NCI-H82 (cell line): ENCODE results near the gene PTGFRN.

ENCODE experiments used
- DNase-seq: peaks from one replicate; lab custom pipeline; 2025; lab: John Stamatoyannopoulos, UW

PTGFRN gene

DNA sequence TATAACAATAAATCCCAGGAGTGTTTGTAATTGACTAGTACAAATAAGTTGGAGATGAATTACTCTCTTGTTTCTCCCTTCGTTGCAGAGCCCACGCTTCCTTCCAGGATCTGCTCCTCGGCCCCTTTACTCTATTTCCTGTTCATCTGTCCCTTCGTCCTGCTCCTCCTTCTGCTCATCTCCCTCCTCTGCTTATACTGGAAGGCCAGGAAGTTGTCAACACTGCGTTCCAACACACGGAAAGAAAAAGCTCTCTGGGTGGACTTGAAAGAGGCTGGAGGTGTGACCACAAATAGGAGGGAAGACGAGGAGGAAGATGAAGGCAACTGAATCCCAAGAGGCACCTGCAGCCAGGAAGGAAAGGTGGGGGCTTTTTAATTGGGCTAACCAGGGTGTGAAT, 124.1 kb downstream of the PTGFRN start:
- no peak for DNase-seq

DNA sequence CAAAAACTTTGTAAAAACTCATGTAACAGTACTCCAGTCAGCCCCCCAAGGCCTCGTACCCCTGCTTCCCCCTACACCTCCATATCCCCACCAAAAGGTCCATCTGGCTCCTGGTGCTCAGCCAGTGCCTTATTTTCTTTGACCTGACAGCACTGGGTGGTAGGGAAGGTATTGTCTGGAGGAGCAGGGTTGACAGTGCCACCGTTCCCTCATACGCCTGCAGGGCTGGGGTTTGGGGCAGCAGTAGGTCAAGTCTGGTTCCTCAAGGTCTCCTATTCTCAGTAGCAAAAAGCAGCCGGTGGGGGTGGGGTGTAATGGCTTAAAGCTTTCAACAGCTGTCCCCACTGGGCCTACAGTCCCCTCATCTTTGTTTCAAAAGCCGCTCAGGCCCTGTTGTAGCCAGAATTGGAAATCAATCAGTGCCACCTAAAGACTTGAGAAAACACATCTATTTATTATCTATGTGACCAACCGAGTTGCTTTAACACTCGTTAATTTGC, 125.1 kb downstream of the PTGFRN start:
- DNase-seq: peak; percentile 91

DNA sequence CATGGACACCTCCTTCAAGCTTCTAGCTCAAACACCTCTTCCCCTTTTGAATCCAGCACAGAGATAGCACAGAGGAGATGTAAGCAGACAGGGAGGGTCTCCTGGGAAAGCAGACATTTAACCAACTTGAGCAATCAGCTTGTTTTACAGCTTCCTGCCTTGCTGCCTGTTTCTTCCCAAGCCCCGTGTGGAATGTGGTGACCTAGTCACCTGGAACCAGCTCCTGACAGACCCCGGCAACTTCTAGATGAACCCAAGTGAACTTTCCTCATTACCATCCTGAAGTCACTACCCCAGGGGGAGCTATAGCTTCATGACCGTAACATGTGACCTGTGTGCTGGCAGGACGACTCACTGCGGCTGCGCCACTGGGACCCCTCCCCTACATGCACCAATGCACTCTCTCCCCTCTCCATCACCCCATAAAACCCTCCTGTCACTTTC, 126.3 kb downstream of the PTGFRN start:
- no peak for DNase-seq

DNA sequence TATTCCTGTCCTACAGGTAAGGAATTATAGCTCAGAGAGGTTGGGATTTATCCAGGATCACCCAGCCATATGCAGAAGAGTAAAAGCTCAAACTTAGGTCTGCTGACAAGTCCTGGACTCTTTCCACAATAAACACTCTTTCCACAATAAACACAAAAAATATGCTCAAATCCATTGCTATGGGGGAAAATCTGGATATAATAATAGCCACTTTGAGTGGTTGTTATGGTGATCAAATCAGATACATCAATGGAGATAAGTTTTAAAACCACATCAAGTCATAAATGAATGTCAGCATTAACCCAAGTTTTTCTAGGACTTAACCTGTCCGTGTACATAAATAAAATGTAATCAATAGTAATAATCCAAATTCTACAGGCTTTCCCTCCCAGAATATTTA, 128.1 kb downstream of the PTGFRN start:
- no peak for DNase-seq

DNA sequence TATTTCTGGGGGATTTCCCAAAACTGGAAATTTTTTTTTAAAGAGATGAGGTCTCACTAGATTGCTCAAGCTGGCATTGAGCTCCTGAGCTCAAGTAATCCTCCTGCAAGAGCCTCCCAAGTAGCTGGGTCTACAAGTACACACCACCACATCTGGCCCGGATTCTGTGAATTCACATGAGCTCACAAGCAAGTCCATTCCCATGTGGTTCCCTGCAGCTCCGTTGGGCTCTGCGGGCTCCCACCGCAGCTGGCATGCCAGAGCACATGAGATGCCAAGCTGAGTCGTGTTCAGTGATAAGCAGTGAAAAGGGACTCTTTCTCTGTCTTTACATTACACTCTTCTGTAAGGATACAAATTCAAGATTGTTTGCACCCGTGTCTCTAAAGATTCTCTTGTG, 128.5 kb downstream of the PTGFRN start:
- no peak for DNase-seq
